Stimulated activated naive CD8-positive, alpha-beta T cell treated with anti-CD3 and anti-CD28 coated beads, Interleukin-15, amount 100 ng/mL, for 72 hours (primary cell): ENCODE data around the gene PIR.

Experiments used
- ATAC-seq: fragments of 150-1000 bp; cut with Tn5 transposase; 2 replicates; pipeline ENCODE4 v1.10.0; 2021; ENCODE audit warnings: mild to moderate bottlenecking, moderate library complexity
- DNase-seq, 2 donors: peaks; one replicate each; pipeline ENCODE4 v3.0.0; 2021 to 2022
- H3K27ac Mint-ChIP-seq, 2 donors: one replicate each; pipeline ENCODE4 v1.8.0; 2022; ENCODE audit warnings: mild to moderate bottlenecking in 2 of 2, mixed read lengths in 2 of 2, moderate library complexity in 2 of 2
- H3K27me3 Mint-ChIP-seq: one replicate; pipeline ENCODE4 v1.8.0; 2022; ENCODE audit warnings: mixed read lengths
- H3K4me1 Mint-ChIP-seq: one replicate; pipeline ENCODE4 v1.8.0; 2022; ENCODE audit warnings: mild to moderate bottlenecking, mixed read lengths
- H3K4me3 Mint-ChIP-seq, 2 donors: one replicate each; pipeline ENCODE4 v1.8.0; 2022; ENCODE audit warnings: mild to moderate bottlenecking in 2 of 2, mixed read lengths in 2 of 2, moderate library complexity in 1 of 2
- H3K9me3 Mint-ChIP-seq, 2 donors: one replicate each; pipeline ENCODE4 v1.8.0; 2022; ENCODE audit warnings: mixed read lengths in 2 of 2

Gene PIR

DNA sequence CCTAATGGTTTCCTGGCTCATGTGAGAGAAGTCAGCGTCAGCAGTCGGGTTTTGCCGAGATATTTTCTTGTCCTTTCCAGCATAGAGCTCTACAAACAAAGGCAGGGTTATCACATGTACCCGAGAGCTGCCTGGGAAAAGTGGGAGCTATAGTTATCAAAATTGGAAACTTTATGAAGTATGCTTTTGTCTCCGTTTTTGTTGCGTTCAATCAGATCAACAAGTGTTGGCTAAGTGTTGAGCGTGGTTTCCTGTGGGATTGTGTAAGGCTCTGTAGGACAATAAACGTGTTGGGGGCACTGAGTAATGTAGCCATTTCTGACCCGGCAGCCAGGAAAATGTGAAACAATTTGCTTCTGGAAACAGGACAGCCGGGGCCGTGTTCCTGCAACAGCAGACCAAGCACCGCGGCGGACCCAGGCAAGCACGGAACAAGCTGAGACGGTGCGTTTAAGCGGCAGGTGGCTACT, 7.4 kb upstream of the PIR start, which contains the start of gene BMX:
TSS of gene BMX (plus strand) at position 311 of the 470 bp plus-strand sequence. CDS start 7,547 bp downstream, outside the sequence.
- H3K27me3 Mint-ChIP-seq: peaks cover 9% of the 10 kb centered on the region
- peaks cover 5% of the 10 kb centered on the region for H3K4me1 Mint-ChIP-seq
- H3K4me3 Mint-ChIP-seq: no peak within 1 kb of the TSS
- no peaks in the 10 kb centered on the region for H3K9me3 Mint-ChIP-seq
- ATAC-seq (no peak), DNase-seq (no peak)
- no peak within 1 kb of the TSS for H3K27ac Mint-ChIP-seq

DNA sequence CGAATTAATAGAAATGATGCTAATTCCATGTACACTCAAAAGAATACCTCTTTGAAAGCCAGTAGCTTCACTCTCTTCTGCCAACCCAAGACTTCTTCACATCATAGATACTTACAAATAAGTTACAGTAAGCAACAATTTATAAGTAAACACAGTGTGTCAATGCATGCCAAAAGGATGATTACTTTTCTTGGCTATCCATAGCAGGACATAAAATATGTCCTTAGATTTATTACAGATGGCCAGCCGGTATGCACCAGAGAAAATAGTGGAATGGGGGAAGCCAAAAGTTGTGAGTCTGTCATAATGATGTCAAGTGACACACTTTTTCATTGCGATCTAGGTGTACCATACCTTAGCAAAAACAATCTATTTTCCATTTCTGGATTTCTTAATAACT, 6.8 kb upstream of the PIR start:
- ATAC-seq (no peak), DNase-seq (no peak)
- Mint-ChIP-seq H3K27ac (no peak overlapping the region), H3K27me3 (peaks cover 9% of the 10 kb centered on the region), H3K9me3 (no peaks in the 10 kb centered on the region), H3K4me1 (peaks cover 5% of the 10 kb centered on the region), H3K4me3 (no peak overlapping the region)

DNA sequence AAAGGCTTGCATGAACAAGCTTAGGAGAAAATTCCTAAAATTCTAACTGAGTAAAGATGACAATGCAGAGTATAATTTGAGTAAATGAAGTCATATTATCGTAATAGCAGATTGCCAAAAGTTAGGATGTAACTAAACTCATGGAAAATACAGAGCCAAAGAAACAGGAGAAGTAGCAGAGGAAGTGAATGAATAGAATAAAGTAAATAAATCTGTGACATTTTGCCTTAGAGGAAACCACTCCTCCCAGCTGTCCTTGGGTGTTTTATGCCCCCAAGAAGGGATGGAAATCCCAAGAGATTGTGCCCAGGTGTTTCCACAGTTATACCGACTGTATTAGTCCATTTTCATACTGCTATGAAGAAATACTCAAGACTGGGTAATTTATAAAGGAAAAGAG, 5.6 kb upstream of the PIR start:
- no peak overlapping the region for H3K4me3 Mint-ChIP-seq
- no peak for DNase-seq
- no peak for ATAC-seq
- H3K4me1 Mint-ChIP-seq: peaks cover 7% of the 10 kb centered on the region
- H3K27me3 Mint-ChIP-seq: peaks cover 9% of the 10 kb centered on the region
- H3K27ac Mint-ChIP-seq: no peak overlapping the region
- no peaks in the 10 kb centered on the region for H3K9me3 Mint-ChIP-seq

DNA sequence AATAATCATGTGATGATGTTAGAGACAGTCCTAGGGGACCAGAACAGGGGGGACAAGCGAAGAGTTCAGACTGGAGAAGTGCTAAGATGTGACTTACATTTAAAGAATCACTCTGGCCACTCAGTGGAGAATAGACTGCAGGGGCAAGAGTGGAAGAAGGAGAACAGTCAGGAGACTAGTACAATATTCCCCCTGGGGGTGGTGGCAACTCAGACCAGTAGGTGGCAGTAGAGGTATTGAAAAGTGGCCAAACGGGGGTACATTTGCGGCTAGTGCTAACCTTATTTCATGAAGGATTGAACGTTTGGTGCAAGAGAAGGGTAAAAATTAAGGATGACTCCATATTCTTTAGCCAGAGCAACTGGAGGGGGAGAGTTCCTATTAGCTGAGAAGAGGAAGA, 4.7 kb upstream of the PIR start:
- ATAC-seq (peak; percentile 46), DNase-seq (peak; percentile 30 to 33)
- Mint-ChIP-seq H3K27me3 (peaks cover 9% of the 10 kb centered on the region), H3K4me1 (peaks cover 15% of the 10 kb centered on the region), H3K9me3 (no peaks in the 10 kb centered on the region), H3K27ac (no peak overlapping the region), H3K4me3 (no peak overlapping the region)

DNA sequence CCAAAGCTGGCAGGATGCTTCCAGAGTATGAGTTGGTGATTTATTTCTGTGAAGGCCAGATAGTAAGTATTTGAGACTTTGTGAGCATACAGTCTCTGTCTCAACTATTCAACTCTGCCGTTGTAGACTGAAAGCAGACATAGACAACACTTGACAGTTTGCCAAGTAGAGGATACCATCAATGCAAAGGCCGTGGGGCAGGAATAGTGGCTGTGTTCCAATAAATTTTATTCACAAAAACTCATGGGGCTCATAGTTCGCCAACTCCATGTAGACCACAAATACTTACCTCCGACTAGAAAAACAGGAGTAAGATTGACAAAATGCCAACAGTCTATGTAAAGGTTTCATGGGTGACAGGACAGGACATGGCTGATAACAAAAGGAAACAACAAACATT, 3.7 kb upstream of the PIR start:
- DNase-seq (no peak), ATAC-seq (no peak)
- no peak overlapping the region for H3K27ac Mint-ChIP-seq
- H3K9me3 Mint-ChIP-seq: no peaks in the 10 kb centered on the region
- peaks cover 15% of the 10 kb centered on the region for H3K4me1 Mint-ChIP-seq
- H3K4me3 Mint-ChIP-seq: no peak overlapping the region
- H3K27me3 Mint-ChIP-seq: peaks cover 9% of the 10 kb centered on the region

DNA sequence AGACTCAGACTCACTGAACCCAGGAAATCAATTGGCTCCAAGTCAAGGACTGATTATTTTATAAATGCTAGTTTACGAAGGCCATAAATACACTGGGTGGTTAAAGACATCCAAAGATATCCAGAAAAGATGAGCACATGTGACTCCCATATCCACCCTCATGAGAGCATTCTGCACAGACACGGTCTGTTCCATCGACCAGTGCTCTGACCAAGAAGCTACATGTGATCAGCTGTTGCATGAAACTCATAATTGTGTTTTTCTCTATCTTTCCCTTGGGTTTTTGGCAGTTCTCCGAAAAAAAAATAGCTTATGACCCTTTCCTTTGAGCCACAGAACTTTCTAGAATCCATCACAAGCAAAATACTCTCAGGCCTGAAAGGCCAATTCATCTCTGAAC, 2.7 kb upstream of the PIR start:
- H3K4me3 Mint-ChIP-seq: no peak overlapping the region
- no peak for ATAC-seq
- no peak overlapping the region for H3K27ac Mint-ChIP-seq
- no peaks in the 10 kb centered on the region for H3K9me3 Mint-ChIP-seq
- no peak for DNase-seq
- H3K27me3 Mint-ChIP-seq: peaks cover 9% of the 10 kb centered on the region
- H3K4me1 Mint-ChIP-seq: peaks cover 15% of the 10 kb centered on the region

DNA sequence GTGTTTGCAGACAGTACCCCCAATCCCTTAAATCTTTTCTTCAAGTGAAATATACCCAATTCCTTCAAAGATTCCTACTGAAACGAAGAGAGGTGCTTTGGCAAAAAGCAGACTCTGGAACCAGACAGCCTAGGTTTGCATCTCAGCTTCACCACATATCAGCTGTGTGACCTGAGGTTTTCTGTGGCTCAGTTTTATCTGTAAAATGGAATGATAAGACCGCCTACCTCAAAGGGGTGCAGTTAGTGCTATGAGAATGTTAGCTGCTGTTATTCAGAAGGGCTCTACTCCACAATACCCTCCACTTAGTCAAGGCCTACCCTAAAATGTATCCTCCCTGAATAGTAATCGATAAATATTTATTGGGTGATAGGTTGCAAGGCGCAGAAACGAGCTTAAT, 664 bp downstream of the PIR start:
- DNase-seq (no peak), ATAC-seq (no peak)
- H3K4me3 Mint-ChIP-seq: peak overlapping the region in 1 of 2 donors; percentile 84
- no peak overlapping the region for H3K27ac Mint-ChIP-seq
- H3K9me3 Mint-ChIP-seq: no peaks in the 10 kb centered on the region
- peaks cover 10% of the 10 kb centered on the region for H3K4me1 Mint-ChIP-seq
- H3K27me3 Mint-ChIP-seq: no peaks in the 10 kb centered on the region

DNA sequence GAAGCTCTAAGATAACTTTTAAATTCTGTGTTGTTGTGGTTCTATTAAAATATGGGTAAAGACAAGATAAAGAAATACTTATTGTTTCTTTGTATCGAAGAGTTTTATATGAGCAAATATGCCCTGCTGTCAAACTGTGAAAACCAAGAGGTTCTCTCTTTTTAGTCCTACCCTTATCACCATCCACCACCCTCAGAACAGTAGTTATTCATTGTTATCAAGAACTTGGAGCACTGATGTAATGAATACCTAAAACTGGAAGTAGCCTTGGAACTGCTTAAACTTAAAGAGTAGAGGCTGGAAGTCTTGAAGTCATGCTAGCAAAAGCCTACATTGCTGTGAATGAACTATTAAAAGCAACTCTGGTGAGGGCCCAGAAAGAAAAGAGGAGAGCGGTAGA, 9.2 kb downstream of the PIR start:
- DNase-seq (no peak), ATAC-seq (no peak)
- Mint-ChIP-seq H3K27ac (no peak overlapping the region), H3K27me3 (peaks cover 10% of the 10 kb centered on the region), H3K4me1 (no peaks in the 10 kb centered on the region), H3K9me3 (no peaks in the 10 kb centered on the region), H3K4me3 (no peak overlapping the region)

DNA sequence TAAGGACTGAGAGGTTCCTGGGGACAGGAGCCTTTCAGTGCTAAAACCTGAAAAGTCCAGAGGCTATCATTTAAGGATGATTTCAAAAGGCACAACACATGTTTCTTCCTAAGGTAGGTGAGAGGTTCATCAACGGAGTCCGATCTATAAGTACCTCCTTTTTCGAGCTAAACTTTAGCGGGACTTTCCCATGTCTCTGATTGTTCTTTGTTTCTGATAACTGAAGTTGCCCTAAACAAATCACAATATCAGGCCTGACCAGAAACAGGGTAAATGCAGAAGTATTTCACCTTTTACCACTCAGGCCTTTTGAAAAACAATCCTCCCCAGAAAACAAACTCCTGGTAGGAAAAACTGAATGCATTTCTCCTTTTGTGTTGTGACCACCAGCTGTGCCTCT, 17.6 kb downstream of the PIR start:
- DNase-seq (no peak), ATAC-seq (no peak)
- no peaks in the 10 kb centered on the region for H3K9me3 Mint-ChIP-seq

DNA sequence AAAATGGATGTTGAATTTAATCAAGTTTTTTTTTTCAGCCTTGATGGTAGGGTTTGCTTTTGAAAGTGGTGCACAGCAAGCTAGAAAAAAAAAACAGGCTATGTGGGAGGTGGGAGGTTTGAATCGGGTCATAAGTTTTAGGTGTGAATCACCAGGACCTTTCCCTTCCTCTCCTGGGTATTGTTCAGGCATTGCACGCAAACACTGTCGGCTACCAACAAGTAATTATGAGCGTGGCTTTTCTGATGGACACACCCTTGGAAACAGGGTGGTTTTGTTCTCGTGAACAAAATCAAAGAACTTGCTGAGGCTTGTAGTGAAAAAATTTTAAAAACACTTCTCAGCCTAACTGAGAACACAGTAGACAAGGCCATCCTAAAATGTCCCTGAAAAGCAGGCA, 18.1 kb downstream of the PIR start:
- Mint-ChIP-seq H3K27me3 (peaks cover under 1% of the 10 kb centered on the region), H3K4me1 (no peaks in the 10 kb centered on the region), H3K27ac (no peak overlapping the region), H3K9me3 (no peaks in the 10 kb centered on the region), H3K4me3 (no peak overlapping the region)
- ATAC-seq: no peak
- DNase-seq: no peak

More for the DNA sequence above, 17.6 kb downstream of the PIR start:
- peaks cover 5% of the 10 kb centered on the region for H3K27me3 Mint-ChIP-seq
- H3K27ac Mint-ChIP-seq: no peak overlapping the region
- H3K4me1 Mint-ChIP-seq: no peaks in the 10 kb centered on the region
- no peak overlapping the region for H3K4me3 Mint-ChIP-seq

DNA sequence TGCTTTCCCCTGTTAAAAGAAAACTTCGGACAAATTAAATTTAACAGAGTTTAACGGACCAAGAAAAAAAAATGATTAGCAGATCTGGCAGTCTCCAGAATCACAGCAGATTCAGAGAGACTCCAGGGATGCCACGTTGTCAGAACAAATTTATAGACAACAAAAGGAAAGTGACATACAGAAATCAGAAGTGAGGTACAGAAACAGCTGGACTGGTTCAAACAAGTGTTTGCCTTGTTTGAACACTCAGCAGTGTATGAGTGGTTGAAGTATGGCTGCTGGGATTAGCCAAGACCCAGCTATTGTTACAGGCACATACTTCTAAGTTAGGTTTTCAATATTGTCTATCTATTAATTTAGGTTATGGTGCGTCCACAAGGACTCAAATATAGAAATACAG, 19.1 kb downstream of the PIR start:
- ATAC-seq: no peak
- DNase-seq: no peak
- H3K4me3 Mint-ChIP-seq: no peak overlapping the region

DNA sequence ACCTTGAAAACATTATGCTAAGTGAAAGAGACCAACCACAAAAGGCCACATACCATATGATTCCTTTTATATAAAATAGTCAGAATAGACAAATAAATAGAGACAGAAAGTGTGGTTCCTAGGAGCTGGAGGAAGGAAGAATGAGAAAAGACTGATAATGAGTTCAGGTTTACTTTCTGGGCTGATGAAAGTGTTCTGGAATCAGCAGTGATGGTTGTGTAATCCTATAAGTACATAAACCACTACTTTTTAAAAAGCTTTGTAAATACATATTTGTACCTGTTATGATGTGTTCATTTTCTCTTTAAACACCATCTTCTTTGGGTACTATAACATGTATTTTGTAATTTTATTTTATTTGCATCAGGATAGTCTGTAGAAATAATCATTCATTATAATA, 20.6 kb downstream of the PIR start:
- Mint-ChIP-seq H3K4me1 (no peaks in the 10 kb centered on the region), H3K4me3 (no peak overlapping the region), H3K27ac (no peak overlapping the region), H3K9me3 (no peaks in the 10 kb centered on the region), H3K27me3 (no peaks in the 10 kb centered on the region)
- no peak for DNase-seq
- ATAC-seq: no peak

More for the DNA sequence above, 19.1 kb downstream of the PIR start:
- no peak overlapping the region for H3K27ac Mint-ChIP-seq
- no peaks in the 10 kb centered on the region for H3K27me3 Mint-ChIP-seq
- H3K9me3 Mint-ChIP-seq: no peaks in the 10 kb centered on the region
- H3K4me1 Mint-ChIP-seq: no peaks in the 10 kb centered on the region

DNA sequence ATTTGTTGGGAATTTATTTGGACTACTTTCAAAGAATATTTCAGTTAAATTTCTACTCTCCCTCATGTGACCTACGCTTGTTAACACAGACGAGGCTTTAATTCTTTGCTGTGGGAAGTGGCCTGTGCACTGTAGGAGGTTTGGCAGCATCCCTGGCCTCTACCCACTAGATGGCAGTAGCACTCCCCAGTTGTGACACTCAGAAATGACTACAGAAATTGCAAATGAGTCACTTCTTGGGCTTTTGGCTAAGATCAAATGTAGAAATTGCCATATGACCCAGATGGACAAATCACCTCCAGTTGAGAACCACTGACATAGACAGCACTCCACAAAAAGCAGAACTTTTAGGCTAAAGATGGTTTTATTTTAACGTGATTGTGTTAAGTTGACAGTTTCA, 22.1 kb downstream of the PIR start:
- Mint-ChIP-seq H3K27me3 (no peaks in the 10 kb centered on the region), H3K9me3 (no peaks in the 10 kb centered on the region), H3K27ac (no peak overlapping the region), H3K4me3 (no peak overlapping the region), H3K4me1 (no peaks in the 10 kb centered on the region)
- DNase-seq: peak; percentile 34 to 40
- ATAC-seq: peak; percentile 73

DNA sequence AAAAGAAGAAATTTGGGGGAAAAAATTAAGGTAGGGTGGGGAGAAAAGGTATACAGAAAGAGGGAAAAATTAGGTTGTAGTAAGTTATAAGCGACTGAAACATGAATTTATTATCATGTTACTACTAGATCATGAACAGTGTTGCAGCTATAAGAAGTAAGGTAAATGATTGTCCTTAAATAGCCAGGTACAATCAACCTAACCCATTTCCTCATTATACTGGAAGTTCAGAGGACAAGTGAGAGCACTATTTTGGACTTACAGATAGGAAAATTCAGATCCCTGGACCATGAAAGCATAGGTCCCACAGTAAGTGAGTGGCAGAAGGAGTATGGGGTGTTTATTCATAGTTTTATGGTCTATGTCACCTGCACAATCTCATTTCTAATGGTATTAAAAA, 23.5 kb downstream of the PIR start:
- Mint-ChIP-seq H3K4me3 (no peak overlapping the region), H3K9me3 (no peaks in the 10 kb centered on the region), H3K4me1 (peaks cover 6% of the 10 kb centered on the region), H3K27ac (no peak overlapping the region), H3K27me3 (peaks cover 7% of the 10 kb centered on the region)
- DNase-seq: no peak
- ATAC-seq: no peak

DNA sequence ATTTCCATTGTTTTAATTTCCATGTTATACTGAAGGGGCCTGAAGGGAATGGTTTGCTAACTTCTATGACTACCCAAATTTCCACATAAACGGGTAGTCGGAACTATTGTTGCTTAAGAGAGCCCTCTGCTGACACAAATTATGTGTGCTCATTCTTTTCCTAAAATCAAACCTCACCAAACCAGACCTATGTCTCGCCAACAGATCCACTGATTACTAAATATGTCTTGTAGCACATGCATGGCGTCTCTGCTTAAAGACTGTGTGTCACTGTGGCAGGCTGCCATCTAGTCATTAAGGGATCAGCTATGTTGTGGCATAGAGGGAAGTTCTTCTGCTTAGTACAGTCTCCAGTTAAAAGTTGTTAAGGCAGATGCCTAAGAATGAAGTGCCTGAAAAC, 25.1 kb downstream of the PIR start:
- H3K27me3 Mint-ChIP-seq: peaks cover 7% of the 10 kb centered on the region
- ATAC-seq (no peak), DNase-seq (no peak)
- H3K9me3 Mint-ChIP-seq: no peaks in the 10 kb centered on the region
- H3K4me3 Mint-ChIP-seq: no peak overlapping the region
- no peak overlapping the region for H3K27ac Mint-ChIP-seq
- H3K4me1 Mint-ChIP-seq: peaks cover 6% of the 10 kb centered on the region

DNA sequence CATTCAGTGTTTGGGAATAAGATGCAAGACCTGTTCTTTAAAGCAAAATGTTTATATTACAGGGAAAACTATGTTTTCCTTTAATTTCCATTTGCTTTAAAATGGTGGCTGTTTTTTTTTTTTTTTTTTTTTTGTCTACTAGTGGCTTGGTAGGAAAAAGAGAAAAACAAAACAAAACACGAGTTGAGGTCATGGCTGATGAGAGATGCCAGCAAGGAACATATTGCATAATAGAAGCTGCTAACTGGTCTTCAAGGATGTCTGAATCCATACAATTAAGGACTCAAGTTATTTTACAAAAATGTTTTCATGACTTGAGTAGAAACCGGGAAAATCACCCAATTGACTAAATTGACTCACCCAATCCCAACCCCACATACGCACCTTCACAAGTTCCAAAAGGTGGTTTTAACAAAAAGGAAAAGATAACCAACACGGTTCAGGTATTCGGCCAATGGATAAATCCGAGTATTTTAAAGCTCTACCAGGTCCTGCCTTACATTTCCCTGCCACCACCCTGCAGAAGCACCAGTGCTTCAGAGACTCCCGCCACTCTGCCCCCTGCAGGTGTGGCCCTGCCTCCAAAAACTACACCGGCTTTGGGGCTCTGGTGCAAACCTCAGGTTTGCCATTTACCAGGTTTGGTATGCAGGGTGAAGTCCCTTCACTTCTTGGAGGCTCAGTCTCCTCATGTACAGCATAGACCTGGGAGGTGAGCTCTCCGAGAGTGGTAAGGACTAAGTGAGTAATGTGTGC, 27.1 kb downstream of the PIR start:
- Mint-ChIP-seq H3K4me1 (peaks cover 6% of the 10 kb centered on the region), H3K27ac (no peak overlapping the region), H3K9me3 (no peaks in the 10 kb centered on the region), H3K4me3 (no peak overlapping the region), H3K27me3 (peaks cover 7% of the 10 kb centered on the region)
- no peak for ATAC-seq
- DNase-seq: peak in 1 of 2 donors; percentile 10

DNA sequence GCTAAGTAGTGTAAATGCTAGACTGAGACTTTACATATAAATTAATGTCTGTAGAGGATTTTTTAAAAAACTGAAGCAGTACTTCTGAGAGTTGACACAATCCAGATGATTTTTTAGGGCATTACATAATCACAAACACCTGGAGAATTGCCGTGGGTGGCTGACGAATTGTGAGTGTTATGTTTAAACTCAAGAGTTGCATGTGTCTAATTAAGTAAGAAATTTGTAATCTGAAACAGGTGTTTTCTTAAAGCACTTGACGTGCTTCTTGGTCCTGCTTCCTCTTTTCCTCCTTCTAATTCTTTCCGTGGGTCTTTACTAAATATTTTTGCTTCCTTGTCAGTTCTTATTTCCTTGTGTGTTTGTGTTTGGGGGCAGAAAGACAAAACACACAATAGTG, 27.8 kb downstream of the PIR start:
- no peaks in the 10 kb centered on the region for H3K9me3 Mint-ChIP-seq
- DNase-seq (no peak), ATAC-seq (no peak)
- no peak overlapping the region for H3K27ac Mint-ChIP-seq
- H3K4me3 Mint-ChIP-seq: no peak overlapping the region
- peaks cover 7% of the 10 kb centered on the region for H3K27me3 Mint-ChIP-seq
- peaks cover 6% of the 10 kb centered on the region for H3K4me1 Mint-ChIP-seq
